HPDE6-E6E7 (cell line): ENCODE data around the gene GRB10.
"Not testable (repeated sequence)": the region's sequence is repeated elsewhere in the genome, so short reads cannot be mapped to it uniquely, and the experiment has no call there.

ENCODE experiments used
- DNase-seq: peaks from one replicate; pipeline ENCODE4 v3.0.0; 2011; ENCODE audit warnings: missing footprints; ENCODE audit errors: extremely low spot score

The GRB10 gene

DNA sequence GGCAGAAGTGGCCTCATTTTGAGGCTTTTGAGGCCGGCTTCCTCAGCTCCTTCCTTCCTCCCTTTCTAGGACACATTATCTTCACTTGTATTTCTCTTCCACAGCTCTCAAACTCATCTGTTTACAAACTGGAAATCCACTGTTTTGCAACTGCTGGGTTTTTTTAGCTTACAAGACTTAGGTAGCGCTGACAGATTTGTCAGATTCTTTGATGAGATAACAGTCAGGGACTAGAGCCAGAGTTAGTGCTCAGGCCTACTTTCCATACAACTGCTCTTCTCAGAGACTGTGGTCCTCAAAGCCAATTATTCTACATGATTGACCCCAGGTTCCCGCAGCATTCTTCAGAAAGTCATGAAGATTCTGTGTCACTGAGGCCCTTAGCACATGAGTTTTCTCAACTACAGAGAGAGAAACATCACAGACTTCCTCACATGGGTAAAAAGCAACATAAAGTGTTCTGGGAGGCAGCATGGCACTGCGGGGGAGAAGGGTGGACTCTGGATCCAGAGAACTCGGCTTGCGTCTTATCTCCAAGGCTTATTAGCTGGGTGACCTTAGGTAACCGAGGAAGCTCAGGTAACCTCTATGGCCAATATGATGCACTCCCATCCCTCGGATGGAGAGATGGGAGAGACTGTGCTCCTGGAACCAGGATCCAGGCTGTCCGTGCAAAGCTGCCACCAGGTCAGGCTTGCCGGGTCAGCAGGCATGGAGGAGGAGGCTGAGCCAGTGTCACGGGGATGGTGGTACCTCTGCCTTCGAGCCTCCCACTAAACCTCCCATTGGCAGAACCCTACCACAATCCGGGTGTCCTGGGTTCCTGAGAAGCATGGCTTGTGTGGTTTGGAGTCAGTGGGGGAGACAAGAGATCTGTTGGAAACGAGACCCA, 228.0 kb downstream of the GRB10 start:
- no peak for DNase-seq

DNA sequence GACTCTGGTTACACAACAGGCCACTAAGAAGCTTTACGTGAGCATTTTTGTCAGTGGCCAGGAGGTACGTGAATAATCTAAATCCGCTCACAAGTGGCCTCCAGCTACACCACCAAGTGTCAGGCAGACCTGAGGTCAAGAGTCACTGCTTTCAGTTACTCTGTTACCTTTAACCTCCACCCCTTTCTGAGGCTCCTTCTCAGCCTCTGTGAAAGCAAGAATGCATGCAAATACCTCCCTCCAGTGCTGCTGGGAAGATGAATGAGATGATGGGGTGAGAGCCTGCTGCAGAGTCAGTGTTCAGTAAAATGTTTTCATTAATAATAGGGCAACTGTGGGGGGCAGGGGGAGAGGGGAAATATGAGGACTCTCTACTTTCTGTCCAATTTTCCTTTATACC, 228.7 kb downstream of the GRB10 start:
- DNase-seq = no peak

DNA sequence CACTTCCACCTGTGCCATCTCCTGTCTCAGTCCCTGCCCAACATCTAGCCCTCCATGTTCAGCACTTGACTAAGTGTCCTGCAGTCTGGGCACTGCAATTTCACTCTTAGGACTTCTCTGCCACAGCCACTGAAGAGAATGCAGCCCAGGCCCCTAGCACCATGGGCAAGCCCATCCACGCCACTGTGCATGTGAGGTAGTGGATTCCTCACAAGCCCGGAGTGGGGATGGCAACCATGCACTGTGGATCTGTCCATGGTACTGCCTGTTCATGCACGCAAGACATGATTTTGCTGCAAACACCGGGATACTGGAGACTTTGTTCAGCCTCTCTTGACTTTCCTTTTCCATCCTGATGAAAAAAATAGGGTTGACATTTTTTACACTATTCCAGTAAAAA, 229.8 kb downstream of the GRB10 start:
- DNase-seq = peak; percentile 19

DNA sequence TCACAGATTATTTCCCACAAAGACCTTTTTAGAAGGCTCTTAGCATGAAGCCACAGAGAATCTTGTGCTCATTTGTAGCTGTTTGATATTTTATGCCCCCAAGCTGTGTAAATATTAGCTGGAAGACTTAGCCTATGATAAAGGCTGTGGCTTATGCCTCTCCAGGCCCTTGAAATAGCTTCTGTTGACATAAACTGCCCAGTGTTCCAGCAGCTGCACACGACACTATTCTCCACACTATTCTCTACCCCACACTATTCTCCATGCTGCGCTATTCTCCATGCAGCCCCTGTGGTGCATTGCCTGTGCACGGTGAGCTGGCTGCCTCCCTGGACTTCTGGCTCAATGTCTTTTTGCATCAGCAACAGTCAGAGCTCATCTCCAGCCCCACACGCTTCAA, 230.6 kb downstream of the GRB10 start:
- no peak for DNase-seq

DNA sequence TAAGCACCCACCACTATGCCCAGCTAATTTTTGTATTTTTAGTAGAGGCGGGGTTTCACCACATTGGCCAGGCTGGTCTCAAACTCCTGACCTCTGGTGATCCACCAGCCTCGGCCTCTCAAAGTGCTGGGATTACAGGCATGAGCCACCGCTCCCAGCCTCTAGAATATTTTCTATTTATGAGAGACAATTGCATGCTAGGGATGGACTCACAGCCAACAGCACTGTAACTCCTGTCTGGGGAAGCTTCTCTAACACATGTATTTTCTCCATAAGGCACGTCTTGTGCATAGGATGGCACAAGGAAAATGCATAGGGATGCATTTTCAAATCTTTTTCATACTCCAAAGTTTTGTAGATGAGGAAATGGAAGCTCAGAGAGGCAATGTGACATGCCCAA, 237.1 kb downstream of the GRB10 start:
- DNase-seq = not testable (repeated sequence)

DNA sequence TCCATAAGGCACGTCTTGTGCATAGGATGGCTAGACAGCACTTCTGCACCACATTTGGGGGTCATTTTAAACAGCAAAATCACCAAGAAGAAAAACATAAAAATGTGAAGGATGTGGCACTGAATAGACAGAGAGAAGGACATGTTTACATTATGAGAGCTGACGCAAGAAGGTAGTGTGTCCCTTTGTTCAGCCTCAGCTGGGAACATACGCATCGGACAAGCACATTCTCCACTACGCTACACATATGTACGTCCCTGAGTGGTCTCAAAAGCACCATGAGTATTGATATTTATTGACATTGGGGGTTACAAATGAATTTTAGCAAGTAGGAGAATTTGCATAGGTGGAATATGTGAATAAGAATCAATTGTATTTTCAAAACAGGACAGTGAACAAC, 237.7 kb downstream of the GRB10 start:
- DNase-seq = no peak

DNA sequence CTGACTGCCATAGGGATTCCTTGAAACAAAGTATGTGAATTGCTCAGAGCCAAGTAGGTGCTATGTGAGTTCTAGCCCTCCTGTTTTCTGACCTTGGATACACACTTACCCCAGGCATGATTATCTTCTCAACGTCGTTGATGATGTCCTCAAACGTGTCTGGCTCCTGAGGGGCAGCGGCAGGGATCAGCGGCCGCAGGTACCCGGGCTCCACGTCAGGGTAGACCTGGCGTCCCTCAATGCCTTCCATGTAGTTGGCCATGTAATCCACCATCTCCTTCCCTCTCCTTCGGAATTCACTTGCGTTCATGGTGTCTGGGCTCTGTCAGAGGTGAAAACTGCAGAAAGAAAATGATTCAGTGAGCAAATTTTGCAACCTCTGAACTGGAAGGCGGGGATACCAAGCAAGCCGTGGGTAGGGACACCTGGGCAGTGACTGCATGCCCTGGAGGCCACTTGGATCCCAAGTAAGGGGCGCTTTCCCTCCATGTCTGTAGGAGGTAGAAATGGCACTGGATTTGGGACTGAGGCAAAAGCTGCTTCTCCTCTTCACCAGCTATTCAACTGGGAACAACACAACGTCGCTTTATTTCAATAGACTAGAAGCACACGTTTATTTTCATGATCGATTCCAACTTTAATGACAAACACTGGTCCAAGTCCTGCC, 238.8 kb downstream of the GRB10 start:
- no peak for DNase-seq

DNA sequence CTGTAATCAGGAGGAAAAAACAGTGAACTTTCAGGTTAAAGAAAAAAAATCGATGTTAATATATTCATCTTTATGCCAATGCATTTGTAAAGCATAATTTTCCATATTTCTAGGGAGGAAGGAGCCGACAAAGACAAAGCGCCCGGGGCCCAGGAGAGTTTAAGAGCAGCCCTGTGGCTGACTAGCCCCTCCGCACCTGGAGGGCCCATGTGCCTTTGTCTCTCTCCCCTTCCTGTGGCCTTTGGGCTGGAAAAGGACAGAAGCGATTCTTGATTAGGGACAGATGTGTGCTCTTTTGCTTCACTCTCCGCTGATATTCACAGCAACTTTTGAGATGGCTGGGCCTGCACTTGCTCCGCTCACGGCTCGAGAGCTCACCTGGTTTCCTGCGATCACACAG, 240.6 kb downstream of the GRB10 start:
- DNase-seq = no peak

DNA sequence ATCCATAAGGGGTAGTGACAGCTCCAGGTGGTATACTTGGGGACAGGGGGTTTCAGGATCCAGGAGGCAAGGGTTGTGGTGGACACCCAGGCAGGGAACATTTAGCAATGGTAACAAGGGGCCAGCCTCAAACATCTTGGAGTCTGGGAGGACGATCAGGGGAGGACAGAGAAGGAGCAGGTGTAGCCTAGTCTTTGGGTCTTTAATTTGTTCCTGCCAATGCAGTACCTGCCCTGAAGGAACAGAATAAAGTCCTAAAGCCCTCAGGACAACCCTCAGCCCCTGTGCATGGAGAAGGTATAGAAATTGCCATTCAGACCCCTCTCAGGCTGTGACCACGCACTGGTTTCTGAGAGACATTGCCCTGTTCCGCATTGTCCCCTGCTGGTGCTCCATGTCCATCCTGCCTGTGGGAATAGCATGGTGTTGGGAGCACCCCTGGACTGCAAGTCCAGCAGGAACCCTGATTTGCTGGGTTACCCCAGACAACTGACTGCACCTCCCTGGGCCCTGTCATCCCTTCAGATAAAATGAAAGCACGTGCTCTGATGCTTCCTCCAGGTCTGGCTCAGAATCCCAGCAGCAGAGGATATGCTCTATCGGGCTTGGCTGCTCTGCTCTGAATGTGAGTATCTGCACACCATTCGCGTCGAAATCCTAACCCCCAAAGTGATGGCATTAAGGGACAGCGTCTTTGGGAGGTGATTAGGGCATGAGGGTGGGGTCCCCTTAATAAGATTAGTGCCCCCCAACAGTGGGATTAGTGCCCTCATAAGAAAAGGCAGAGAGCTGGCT, 241.7 kb downstream of the GRB10 start:
- no peak for DNase-seq
